ENCODE results near the gene GPBAR1.
A peak's percentile ranks its signal among the peaks of the same experiment; 100 is the strongest.

GPBAR1 gene, protein sequence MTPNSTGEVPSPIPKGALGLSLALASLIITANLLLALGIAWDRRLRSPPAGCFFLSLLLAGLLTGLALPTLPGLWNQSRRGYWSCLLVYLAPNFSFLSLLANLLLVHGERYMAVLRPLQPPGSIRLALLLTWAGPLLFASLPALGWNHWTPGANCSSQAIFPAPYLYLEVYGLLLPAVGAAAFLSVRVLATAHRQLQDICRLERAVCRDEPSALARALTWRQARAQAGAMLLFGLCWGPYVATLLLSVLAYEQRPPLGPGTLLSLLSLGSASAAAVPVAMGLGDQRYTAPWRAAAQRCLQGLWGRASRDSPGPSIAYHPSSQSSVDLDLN

DNA sequence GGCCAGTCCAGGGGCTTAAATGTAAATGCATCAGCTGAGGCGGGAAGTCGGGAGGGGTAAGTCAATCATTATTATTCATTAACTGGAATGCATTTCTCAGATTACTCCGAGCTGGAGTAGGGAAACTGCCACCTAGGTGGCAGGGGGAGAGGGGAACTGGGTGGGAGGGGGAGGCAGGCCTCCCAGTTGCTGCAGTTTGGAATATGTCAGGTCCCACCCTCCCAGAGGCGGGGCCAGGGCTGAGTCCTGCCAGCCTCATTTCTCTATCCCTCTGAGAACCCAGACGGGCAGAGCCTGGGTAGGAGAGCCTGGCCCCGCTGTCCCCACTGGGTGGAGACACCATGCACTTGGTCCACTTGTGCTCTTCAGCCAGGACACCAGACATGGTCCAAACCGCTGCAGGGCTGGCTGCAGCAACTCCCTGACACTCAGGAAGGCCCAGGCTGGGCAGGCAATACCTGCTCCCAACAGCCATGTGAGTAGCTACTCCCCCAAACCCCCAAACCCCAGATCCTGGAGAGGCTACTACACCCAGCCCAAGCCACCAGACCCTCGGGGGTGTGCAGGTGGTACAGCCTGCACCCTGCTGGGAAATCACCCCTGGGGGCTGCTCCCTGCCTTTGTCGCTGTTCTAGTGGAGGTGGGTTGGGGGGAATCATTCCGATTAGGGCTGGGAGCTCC, at the start of gene GPBAR1:
GPBAR1 (plus strand) TSS at position 274 of the 681 bp plus-strand sequence. CDS start 1,710 bp downstream, outside the sequence.
- DNase-seq (ENCODE audit: low read depth), result no peak

DNA sequence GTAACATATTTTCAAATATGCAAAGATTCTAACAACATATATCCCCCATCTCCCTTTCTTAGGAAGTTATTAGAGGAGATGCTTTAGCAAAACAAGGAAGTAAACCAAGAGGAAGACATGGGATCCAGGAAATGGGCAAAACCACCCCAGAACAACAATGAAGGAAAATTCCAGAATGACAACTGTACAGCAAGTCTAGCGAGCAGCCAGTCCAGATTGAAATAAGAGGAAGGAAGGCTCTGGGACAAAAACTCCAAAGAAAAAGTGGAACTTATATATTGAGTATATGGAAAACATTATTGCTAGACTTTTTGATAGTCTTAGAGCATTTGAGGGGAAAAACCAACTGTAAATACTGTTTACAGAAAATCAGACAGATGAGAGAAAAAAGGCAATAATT, 46.7 kb upstream of the GPBAR1 start:
- no peak for DNase-seq (ENCODE audit: low read depth)

DNA sequence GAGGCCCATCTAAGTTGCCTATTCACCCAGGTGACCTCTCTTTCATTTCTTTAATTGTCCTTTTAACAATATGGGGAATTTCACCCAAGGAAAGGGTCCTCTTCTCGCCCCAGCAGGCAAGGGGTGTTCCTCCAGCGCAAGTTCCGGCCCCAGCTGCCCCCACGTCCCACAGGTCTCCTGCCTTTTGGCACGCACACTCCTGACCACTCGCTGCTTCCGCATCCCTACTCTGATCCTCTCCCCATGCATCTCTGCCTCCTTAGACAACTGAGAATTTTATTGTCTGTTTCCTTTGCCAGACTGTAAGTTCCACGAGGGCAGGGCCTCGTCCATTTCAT, 44.5 kb upstream of the GPBAR1 start:
- no peak for DNase-seq (ENCODE audit: low read depth)

DNA sequence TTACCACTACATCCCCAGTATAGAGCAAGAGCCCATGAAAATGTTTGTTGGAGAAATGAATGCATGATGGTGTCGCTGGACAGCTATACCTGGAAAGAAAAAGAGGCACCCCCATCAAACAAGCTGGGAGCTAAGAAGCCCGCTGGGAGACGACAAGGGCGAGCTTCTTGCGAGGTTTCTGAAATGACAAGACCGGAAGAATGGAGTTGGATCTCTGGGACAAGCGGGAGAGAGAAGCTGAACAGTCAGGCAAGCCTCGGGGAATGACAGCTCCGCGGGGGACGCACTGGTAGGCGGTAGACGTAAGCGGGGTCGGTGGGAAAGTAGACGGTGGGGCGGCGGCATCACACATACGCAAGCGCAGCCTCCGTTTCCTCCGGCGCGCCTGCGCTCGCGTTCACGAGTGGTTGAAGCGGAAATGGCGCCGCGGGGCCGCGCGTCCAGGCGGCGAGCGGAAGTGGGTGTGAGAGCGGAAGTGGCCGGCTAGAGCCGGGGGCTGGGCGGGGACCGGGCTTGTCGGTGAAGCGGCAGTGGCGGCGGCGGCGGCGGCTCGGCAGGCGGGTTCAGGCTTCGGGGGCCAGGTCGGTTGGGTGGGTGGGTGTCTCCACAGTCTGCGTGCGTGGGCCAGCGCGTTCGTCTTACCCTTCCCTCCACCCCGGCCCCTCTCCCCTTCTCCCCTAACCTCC, 44.0 kb upstream of the GPBAR1 start, which contains the start of gene ARPC2:
ARPC2 (plus strand) TSS at position 516 of the 686 bp plus-strand sequence. CDS start 282 bp downstream, outside the sequence.
- peak; percentile 76 for DNase-seq (ENCODE audit: low read depth)

DNA sequence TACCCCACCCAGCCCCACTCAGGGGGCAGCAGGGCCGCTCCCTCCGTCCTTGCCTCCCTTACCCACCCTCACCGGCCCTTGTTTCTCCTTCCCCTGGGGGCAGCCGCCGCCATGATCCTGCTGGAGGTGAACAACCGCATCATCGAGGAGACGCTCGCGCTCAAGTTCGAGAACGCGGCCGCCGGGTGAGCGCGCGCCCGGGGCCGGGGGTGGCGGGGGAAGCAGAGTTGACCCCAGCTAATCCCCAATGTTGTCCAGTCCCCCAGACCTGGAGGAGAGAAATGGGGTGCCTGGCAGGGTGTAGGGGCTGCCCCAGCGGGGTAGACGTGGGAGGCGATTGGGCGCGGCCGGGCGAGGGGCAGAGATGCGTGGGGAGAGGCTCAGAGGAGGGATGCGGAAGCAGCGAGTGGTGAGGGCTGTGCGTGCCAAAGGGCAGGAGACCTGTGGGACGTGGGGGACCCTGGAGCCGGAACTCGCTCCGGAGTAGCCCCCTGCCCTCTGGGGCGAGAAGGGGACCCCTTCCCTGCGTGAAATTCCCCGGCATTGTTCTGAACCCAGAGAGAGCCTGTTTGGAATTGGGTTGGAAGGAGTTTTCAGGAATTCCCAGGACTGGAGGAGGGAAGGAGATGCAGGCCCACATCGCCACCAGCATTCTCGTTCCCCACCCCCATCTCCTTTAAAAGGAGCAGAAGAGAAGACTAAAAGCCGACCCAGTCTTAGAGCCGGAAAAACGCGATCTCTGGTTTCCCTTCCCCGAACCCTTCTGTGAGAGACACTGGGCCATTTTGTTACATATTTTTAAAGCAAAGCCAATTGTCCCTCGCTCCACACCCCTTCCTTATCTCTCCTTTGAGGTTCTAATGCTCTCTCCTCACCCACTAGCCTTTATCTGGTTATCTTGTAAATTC, 43.2 kb upstream of the GPBAR1 start:
- DNase-seq (ENCODE audit: low read depth), result no peak

DNA sequence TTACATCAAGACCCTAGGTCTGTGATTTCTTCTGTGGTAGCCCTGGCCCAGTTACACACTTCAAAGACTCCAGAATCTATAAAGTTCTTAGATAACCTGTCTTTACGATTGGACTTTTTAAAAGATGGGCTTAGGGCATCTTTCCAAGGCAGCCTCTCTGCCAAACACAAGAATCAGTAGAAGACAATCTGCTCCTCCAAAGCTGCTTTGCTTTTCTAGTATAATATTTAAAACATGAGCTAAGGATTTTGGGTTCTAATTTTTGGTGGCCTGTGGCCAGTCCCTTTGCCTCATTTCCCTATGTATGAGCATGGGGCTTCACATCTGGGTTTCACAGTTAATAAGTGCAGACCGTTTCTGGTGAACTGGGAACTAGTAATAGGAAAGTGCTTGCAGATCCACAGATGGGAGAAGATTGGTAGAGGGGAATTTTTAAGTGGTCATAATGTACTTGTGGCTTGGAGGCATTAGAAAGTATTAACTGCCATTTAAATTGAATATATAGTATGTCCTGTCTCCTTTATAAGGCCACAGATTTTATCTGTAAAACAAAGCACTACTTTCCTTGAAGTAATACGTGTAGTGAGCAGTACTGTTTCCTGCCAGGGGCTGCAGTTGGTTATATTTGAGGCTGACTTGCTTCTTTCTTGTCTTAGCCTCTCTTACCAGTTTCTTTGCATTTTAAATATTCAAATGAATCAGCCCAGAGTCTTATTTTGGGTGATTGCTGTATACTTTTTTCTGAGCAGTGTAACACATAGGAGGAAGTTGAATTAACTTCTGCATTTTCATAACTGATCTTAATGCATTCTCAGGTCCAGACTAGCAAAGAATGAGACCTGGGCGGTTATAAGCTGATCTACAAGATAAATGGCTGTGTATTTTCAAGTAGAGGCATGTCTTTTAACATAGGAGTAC, 42.3 kb upstream of the GPBAR1 start:
- DNase-seq (ENCODE audit: low read depth), result no peak

DNA sequence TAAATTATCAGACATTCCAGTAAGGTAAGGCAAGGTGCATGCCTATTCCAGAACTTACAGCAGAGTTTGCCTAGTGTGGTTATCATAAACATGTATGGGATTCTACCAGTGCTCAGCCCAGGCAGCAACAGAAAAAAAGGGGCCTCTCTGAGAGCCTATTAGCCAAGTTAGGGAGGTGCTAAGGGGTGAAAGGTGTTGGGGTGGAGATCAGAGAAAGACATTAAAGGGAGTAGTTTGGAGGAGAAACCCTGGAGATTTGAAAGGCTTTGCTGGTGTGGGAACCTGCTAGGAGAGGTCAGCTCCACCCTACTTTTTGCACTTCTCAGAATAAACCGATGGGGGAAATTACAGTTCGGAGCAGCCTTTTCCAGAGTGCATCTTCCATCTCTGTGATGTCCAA, 40.9 kb upstream of the GPBAR1 start:
- no peak for DNase-seq (ENCODE audit: low read depth)

DNA sequence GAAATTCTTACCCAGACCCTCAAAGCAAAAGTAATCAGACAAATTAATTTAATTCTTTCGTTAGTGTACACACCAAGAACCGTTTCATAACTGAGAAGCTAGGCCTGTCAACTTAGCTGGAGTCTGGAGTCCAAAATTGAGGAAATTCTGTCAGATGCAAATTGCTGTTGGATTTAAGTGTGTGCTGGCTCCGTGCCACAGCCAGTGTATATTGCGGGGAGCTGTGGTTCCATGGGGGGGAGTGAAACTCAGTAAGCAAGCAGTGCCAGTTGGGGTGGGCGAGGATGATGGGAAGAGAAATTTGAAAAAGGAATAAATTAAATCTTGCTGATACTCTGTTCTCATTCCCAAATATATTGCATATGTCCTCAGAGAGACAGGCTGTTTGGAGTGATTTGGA, 39.8 kb upstream of the GPBAR1 start:
- DNase-seq (ENCODE audit: low read depth), result no peak

DNA sequence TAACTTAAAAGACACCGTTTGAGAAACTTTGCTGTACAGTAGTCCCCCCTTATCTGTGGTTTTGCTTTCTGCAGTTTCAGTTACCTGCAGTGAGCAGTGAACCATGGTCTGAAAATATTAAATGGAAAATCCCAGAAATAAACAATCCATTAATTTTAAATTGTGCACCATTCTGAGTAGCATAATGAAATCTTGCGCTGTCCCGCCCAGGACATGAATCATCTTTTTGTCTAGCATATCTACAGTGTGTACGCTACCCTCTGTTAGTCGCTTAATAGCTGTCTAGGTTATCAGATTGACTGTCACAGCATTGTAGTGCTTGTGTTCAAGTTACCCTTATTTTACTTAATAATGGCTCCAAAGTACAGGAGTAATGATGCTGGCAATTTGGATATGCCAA, 37.8 kb upstream of the GPBAR1 start:
- no peak for DNase-seq (ENCODE audit: low read depth)

DNA sequence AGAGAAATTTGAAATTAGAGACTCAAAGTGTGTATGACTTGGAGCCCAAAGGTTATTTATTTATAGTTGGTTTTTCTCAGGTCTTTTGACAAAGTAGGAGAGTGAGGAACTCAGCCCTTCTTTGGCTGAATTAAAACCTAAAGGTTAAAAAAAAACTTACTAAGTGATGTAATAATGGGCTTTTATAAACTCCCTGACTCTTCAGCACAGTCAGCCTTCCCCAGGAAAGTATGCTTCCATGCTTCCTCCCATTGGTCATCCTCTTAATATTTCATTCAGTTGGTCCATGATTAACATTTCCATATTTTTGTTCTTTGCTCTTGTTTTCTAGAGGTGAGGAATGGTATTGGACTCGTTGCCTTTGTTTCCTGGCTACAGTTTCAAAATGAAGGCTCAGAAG, 36.6 kb upstream of the GPBAR1 start:
- DNase-seq (ENCODE audit: low read depth), result no peak

DNA sequence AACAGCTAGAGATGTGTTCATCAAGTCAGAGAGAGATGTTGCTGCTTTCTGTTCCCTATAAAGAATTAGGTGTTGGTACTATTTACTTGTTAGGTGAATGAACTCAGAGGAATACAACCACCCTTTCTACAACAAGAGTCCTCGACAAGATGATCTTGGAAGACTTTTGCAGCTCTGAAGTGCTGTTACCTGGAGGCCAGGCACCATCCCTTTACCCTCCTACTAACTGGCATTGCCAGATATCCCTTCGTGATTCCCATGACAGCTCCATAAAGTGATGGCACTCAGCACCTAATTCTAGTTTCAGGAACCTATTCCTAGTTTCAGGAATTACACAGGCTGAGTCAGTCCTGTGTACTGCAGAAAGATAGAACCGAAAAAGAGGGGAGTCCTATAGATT, 33.9 kb upstream of the GPBAR1 start:
- no peak for DNase-seq (ENCODE audit: low read depth)

DNA sequence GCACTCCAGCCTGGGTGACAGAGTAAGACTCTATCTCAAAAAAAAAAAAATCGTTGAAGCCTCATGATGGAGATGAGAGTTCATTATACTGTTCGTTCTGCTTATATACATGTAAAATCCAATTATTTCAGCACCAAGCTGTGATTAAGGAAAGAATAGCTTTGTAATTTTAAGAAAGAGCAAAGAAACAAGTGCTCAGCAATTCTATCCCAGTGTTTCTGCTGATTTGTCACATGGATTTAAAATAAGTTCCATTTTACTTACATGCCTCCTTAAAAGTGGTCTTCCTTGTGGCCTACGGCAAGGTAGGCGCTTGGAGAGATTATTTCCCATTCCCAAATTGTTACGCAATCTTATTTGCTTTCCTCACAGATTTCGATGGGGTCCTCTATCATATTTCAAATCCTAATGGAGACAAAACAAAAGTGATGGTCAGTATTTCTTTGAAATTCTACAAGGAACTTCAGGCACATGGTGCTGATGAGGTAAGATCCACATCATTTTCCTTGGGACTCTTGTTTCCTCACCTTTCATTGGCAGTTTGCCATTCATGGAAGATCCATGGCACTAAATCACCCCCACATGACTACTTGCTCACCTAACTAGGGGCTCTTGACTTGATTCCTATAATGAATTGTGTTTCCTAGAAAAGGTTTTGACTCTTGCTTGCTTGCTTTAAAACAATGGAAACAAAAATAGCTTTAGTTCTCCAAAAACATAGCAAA, 32.3 kb upstream of the GPBAR1 start:
- DNase-seq (ENCODE audit: low read depth), result no peak

DNA sequence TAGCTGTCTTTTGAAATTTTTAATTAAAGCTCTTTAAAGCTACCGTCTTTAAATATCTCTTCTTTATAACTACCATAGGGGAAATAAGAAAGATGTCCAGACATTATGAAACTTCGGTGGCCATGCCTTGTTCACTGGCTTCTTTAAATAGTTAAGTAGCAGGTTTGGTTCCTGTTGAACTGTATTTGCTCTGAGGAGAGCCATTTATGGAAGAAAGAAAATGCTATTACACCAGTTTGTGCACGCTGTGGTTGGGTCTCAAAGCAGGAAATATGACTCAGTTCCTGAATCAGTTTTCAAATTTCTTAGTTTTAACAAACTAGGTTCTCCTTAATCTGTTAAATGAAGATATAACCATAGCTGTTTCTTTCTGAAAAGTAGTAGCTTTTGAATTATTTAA, 31.6 kb upstream of the GPBAR1 start:
- DNase-seq (ENCODE audit: low read depth), result peak; percentile 68

DNA sequence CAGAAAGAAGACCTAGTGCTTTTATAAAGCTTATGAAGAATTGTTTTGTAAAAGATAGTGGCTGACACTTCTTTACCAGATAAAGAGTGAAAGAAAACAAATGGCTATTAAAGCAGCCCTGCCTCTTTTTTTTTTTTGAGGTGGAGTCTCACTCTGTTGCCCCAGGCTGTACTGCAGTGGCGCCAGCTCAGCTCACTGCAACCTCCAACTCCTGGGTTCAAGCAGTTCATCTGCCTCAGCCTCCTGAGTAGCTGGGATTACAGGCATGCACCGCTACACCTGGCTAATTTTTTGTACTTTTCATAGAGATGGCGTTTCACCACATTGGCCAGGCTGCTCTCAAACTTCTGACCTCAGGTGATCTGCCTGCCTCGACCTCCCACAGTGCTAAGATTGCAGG, 31.0 kb upstream of the GPBAR1 start:
- no peak for DNase-seq (ENCODE audit: low read depth)

DNA sequence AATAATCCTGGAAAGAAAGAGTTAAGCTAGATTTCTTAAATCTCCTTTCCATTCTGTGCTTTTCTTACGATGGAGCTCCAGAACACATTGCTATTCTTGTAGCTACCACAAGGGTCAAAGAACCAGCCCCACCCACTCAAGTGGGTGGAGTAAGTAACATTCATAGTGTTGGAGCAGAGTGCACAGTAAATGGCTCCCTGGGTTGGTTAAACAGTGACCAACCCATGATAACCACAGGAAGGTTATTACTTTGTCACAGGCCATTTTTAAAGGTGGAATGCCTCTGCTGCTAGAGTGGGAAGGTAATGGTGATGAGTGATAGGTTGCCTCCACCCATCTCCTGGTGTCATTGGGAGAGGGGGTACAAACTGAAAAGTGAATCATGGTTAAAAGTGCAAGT, 29.9 kb upstream of the GPBAR1 start:
- DNase-seq (ENCODE audit: low read depth), result no peak

DNA sequence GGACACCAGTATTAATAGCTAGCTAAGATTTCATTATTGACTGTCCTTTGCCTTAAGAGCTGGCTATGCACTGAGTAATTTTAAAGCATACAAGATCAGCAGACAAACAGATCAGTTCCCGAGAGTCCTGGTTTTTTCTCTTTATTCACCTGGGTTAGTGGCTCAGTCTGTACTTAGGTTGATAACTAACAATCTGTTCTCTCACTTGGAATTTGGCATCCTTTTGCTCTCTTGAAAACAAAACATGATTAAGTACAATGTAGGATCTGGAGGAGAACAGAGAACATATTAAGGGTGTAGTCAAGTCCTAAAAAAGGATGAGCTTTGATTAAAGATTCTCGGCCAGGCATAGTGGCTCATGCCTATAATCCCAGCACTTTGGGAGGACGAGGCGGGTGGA, 27.3 kb upstream of the GPBAR1 start:
- no peak for DNase-seq (ENCODE audit: low read depth)

DNA sequence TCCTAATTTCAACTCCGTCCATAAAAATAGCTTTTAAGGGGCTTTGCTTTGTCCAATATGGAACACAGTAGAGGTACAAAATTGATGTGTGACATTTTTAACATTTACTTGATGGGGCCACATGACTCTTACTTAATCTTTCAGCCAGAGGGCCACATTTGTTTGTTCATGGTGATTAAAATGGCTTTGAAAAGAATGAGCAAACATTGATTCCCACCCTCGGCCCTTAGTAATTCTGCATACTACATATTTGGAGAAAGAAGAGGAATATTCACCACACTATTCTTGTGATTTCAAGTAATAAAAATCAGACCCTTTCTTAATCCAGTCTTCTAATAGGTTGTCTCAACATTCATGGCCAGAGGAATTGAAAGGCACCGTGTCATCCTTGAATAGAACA, 26.3 kb upstream of the GPBAR1 start:
- DNase-seq (ENCODE audit: low read depth), result no peak

DNA sequence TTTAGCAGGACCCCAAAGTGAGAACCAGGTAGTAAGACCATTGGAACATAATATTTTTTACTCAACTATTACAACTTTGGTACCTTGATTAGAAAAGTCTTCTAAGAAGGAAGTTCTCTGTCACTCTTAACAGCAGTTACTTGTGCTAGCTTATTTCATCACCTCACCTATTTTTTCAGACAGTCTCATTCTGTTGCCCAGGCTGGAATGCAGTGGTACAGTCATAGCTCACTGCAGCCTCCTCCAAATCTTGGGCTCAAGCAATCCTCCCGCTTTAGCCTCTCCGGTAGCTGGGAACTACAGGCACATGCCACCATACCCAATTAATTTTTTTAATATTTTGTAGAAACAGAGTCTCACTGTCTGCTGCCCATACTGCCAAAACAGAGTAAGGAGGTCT, 25.8 kb upstream of the GPBAR1 start:
- DNase-seq (ENCODE audit: low read depth), result no peak

DNA sequence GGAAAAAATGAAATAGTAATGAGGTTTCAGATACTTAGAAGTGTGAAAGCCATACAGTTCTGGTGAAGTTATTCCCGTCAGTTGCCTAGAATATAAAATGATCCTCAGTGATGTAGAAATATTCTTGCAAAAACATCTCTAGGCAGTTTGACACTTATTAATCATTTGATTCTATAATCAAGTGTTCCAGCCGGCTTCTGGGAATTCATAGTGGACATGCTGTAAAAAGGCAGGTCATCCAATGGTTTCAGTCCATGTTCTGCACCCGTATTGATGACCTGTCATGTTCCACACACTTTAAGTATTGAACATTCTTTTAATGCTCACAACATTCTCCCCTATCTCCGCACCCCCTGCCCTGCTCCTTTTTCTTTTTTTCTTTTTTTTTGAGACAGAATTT, 24.0 kb upstream of the GPBAR1 start:
- DNase-seq (ENCODE audit: low read depth), result no peak

DNA sequence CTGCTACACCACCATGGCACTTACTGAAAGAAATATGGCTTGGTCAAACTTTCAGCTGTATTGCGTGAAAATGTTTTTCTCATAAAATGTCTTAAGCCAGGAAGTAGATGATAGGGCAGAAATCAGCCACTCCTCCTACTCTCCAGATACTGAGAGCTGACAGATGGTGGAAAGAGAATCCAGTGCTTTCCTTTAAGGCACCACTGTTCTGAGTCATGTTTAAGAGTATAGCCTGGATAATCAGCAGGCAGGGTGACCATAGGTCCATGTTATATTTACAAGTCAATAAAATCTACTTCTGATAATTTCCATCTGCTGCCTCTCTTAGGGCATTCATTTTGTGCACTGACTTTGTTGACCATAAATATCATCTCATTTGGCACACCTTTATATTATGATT, 21.9 kb upstream of the GPBAR1 start:
- DNase-seq (ENCODE audit: low read depth), result no peak
